ENCODE data around the gene ATP11A. TPM values are rescaled to one million over a fixed set of nuclear protein-coding genes. Genes with fewer than 3 reads are reported as not detected.

ATP11A gene
- 75.6 TPM for total RNA-seq

- intact Hi-C loops (cut with DNase I), result no loop called here
- peak; percentile 94 for ATAC-seq
- DNase-seq (ENCODE audit: low spot score), result peak; percentile 95
These were observed at the start of gene ATP11A for GRCh38 chr13:112689303-112690245. Gene ATP11A, plus strand, starts transcription at chr13:112690038. Its CDS starts 379 bp downstream, at chr13:112690417.

GRCh38 chr13:112641456-112642089, 48.3 kb upstream of the ATP11A start:
- DNase-seq (ENCODE audit: low spot score) (peak; percentile 36), ATAC-seq (no peak)
- intact Hi-C loops (cut with DNase I), result loop anchor here (10.0 kb wide), 1 partner anchor 233 kb away; no protein-coding TSS in a partner anchor

- peak; percentile 51 for DNase-seq (ENCODE audit: low spot score)
These were observed 47.8 kb upstream of the ATP11A start for GRCh38 chr13:112642090-112642460.

GRCh38 chr13:112643759-112644459, 45.9 kb upstream of the ATP11A start:
- ATAC-seq (no peak), DNase-seq (ENCODE audit: low spot score) (peak; percentile 35)
- intact Hi-C loops (cut with DNase I), result loop anchor here (10.0 kb wide), 1 partner anchor 231 kb away; no protein-coding TSS in a partner anchor

More at GRCh38 chr13:112642090-112642460, 47.8 kb upstream of the ATP11A start:
- no peak for ATAC-seq
- intact Hi-C loops (cut with DNase I), result loop anchor here (10.0 kb wide), 1 partner anchor 233 kb away; no protein-coding TSS in a partner anchor

GRCh38 chr13:112645327-112645914, 44.4 kb upstream of the ATP11A start:
- no peak for ATAC-seq

GRCh38 chr13:112647256-112647655, 42.6 kb upstream of the ATP11A start:
- peak; percentile 23 for DNase-seq (ENCODE audit: low spot score)
- no peak for ATAC-seq
- intact Hi-C loops (cut with DNase I), result loop anchor here (10.0 kb wide), 1 partner anchor 228 kb away; no protein-coding TSS in a partner anchor

More at GRCh38 chr13:112645327-112645914, 44.4 kb upstream of the ATP11A start:
- peak; percentile 52 for DNase-seq (ENCODE audit: low spot score)
- intact Hi-C loops (cut with DNase I), result loop anchor here (10.0 kb wide), 1 partner anchor 229 kb away; no protein-coding TSS in a partner anchor

- intact Hi-C loops (cut with DNase I), result loop anchor here (10.0 kb wide), 1 partner anchor 227 kb away; no protein-coding TSS in a partner anchor
- DNase-seq (ENCODE audit: low spot score) (peak; percentile 31), ATAC-seq (no peak)
These were observed 41.7 kb upstream of the ATP11A start for GRCh38 chr13:112648101-112648500.

GRCh38 chr13:112648966-112649690, 40.7 kb upstream of the ATP11A start:
- ATAC-seq (no peak), DNase-seq (ENCODE audit: low spot score) (peak; percentile 57)
- intact Hi-C loops (cut with DNase I), result loop anchor here (10.0 kb wide), 1 partner anchor 226 kb away; no protein-coding TSS in a partner anchor

- DNase-seq (ENCODE audit: low spot score) (no peak), ATAC-seq (no peak)
- intact Hi-C loops (cut with DNase I), result no loop called here
These were observed 38.5 kb upstream of the ATP11A start for GRCh38 chr13:112651311-112651710.

- no peak for ATAC-seq
- no peak for DNase-seq (ENCODE audit: low spot score)
- intact Hi-C loops (cut with DNase I), result no loop called here
These were observed 37.9 kb upstream of the ATP11A start for GRCh38 chr13:112651750-112652511.

GRCh38 chr13:112652512-112653070, 37.2 kb upstream of the ATP11A start:
- ATAC-seq, result no peak
- intact Hi-C loops (cut with DNase I), result no loop called here
- DNase-seq (ENCODE audit: low spot score), result no peak

GRCh38 chr13:112653071-112653470, 36.8 kb upstream of the ATP11A start:
- no peak for DNase-seq (ENCODE audit: low spot score)
- intact Hi-C loops (cut with DNase I), result no loop called here
- no peak for ATAC-seq

GRCh38 chr13:112655913-112656312, 33.9 kb upstream of the ATP11A start:
- ATAC-seq (no peak), DNase-seq (ENCODE audit: low spot score) (no peak)
- intact Hi-C loops (cut with DNase I), result no loop called here

- ATAC-seq (no peak), DNase-seq (ENCODE audit: low spot score) (no peak)
- intact Hi-C loops (cut with DNase I), result no loop called here
These were observed 31.9 kb upstream of the ATP11A start for GRCh38 chr13:112657850-112658445.

- DNase-seq (ENCODE audit: low spot score) (no peak), ATAC-seq (no peak)
- intact Hi-C loops (cut with DNase I), result no loop called here
These were observed 31.0 kb upstream of the ATP11A start for GRCh38 chr13:112658808-112659207.

GRCh38 chr13:112661291-112661690, 28.5 kb upstream of the ATP11A start:
- intact Hi-C loops (cut with DNase I), result no loop called here
- ATAC-seq, result no peak
- DNase-seq (ENCODE audit: low spot score), result no peak
